Stimulated activated naive CD4-positive, alpha-beta T cell (primary cell): Measurements from ENCODE around the gene DCN.

Source experiments
- DNase-seq, 6 experiments: peaks; one replicate each; lab custom pipeline; 2025; lab: John Stamatoyannopoulos, UW

Gene DCN

GRCh38 chr12:91138337-91138920, 44.2 kb downstream of the DCN start:
- DNase-seq = no peak

GRCh38 chr12:91133871-91134270, 48.7 kb downstream of the DCN start:
- no peak for DNase-seq

GRCh38 chr12:91129662-91130362, 52.8 kb downstream of the DCN start:
- no peak for DNase-seq

- DNase-seq = no peak
Measured at GRCh38 chr12:91127751-91128150, 54.9 kb downstream of the DCN start.

DNA sequence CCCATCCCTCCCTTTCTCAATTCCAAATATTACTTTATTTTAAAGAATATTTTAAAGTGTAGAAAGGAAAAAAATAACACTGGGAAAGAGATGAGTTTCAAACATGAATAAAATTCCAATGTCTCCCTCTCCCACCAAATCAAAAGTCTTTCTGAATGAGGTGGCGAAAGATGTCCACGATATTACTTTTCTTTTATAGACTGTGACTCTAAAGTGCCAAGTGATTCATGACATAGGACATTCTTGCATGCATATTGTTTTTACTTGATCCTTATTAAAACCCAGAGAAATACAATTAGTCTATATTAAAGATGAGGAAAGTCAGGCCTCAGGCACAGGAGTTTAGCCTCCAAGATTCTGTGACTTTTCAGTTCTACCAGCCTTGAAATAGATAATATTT, 55.3 kb downstream of the DCN start:
- DNase-seq = no peak

- no peak for DNase-seq
Measured at GRCh38 chr12:91126516-91126915, 56.1 kb downstream of the DCN start.

DNA sequence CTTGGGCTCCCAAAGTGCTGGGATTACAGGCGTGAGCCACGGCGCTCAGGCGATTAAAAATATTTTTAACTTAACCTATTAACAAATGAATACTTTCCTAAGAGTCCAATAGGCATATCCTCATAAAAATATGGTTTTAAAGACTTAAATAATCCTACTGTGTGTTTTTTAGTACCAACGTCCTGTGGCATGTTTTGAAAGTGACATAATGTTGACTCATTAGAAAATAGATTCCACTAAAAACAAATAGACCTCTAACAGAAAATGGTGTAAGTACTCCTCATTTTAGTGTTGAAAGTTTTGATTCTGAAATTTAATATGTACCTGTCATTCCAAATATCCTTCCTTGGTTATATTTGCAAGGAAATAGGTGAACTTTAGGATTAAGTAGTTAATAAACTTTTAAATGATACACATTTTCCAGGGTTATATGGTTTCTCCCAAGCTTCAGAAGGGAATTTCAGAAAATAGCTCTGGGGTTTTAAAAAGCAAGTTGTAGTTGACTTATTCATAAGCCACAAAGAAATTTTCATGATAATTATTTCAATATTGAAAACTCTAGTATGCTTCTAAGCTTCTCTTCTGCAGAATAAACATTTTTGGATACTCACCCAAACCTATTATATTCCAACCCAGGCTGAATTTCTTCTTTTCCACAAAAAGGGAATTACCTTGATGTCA, 59.2 kb downstream of the DCN start:
- DNase-seq = no peak

- DNase-seq = no peak
Measured at GRCh38 chr12:91120781-91121180, 61.8 kb downstream of the DCN start.

DNA sequence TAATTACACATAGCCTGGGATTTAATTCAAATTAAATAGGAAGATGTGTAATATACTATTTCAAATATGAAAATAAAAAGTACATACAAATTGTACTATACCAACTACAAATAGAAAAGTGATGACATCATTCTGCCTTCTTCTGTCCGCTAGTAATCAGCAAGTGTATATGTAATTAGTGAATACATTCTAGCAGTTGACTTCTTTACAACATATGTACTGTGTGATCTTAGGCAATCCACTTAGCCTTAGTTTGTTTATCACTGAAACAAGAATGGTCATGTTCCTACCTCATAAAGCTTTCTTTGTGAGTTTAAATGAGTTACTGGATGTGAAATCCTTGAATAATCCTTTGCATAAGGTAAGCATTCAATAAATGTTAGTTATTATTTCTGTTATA, 63.5 kb downstream of the DCN start:
- no peak for DNase-seq

DNA sequence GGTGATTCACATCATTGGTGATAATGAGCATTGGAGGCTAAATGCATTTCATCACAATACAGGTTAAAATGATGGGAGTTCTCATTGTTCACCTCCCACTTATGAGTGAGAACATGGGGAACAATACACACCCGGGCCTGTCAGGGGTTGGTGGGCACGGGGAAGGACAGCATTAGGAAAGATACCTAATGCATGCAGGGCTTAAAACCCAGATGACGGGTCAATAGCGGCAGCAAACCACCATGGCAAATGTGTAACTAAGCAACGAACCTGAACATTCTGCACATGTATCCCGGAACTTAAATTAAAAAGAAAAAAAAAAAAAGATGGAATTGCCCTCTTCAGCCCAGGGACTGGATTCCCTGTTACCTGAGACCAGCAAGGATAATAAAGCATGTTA, 69.0 kb downstream of the DCN start:
- DNase-seq = no peak

- no peak for DNase-seq
Measured at GRCh38 chr12:91111366-91112325, 71.0 kb downstream of the DCN start, which contains the start of gene LUM. LUM (minus strand) TSS chr12:91111494; CDS start chr12:91108979, 2,515 bp downstream.

GRCh38 chr12:91110311-91110924, 72.2 kb downstream of the DCN start:
- DNase-seq = no peak

- DNase-seq = no peak
Measured at GRCh38 chr12:91109581-91110310, 72.9 kb downstream of the DCN start.

- no peak for DNase-seq
Measured at GRCh38 chr12:91109148-91109564, 73.5 kb downstream of the DCN start.

- no peak for DNase-seq
Measured at GRCh38 chr12:91108196-91108755, 74.3 kb downstream of the DCN start.

GRCh38 chr12:91106283-91106682, 76.3 kb downstream of the DCN start:
- no peak for DNase-seq

- DNase-seq = no peak
Measured at GRCh38 chr12:91105807-91106206, 76.8 kb downstream of the DCN start.

DNA sequence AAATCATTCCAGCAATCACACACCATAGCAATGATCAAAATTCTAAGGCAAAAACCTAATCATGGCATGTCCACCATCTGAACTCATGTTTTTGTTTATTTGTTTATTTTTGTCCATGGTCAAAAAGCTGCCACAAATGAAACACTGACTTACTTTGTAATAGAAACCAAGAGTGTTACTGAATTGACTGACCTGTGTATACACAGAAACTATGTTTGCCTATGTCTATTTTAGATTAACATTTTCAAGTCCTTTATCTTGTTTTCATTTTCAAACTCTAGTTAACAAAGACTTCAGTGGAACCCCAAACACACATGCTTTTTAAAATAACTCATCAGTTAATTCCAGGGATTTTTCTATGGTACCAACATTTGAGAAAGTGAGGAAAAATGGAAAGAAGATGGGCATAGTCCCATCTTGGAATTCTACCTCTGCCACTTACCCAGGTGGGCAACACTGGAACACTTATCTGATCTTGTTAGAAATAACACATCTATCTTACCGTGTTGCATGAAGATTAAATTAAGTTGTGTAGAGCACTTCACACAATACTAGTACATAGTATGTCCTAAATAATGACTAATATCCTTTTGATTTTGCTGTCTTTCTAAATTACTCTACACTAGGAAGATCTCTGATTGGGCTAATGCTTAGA, 77.7 kb downstream of the DCN start:
- no peak for DNase-seq

DNA sequence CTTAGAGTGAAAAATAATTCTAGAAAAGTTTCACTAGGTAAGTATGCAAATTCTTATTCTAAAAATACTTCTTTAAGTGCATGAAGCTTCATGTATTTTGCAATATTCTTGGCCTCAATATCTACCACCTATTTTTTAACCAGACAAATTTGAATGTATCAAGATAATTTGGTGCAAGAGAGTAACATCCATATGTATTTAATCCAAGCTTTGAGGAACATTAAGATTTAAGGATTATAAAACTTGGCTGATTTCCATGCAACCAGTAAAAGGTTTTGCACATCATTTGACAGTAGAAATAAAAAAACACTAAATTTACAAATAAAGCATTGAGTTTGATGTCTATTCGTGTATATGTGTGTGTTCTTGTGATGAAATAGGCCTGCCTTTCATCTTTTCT, 79.0 kb downstream of the DCN start:
- no peak for DNase-seq

GRCh38 chr12:91103101-91103500, 79.5 kb downstream of the DCN start:
- DNase-seq = no peak
